Esophagus muscularis mucosa (tissue), 4 donors: ENCODE data around the gene GNG11.

Experiments used
- EP300 ChIP-seq: sonication (generic); formaldehyde crosslinking; IDR thresholded peaks from one replicate; pipeline ENCODE4 v1.6.1; 2017; ENCODE audit warnings: antibody characterized with exemption
- POLR2A ChIP-seq: fragments of 450-650 bp; IDR thresholded peaks from one replicate; pipeline ENCODE4 v1.6.1; 2017; ENCODE audit warnings: antibody characterized with exemption, moderate library complexity, mild to moderate bottlenecking, low read depth
- POLR2AphosphoS5 ChIP-seq, 2 donors: sonication (generic); formaldehyde crosslinking; IDR thresholded peaks; one replicate each; pipeline ENCODE4 v1.6.1; 2017; ENCODE audit warnings: antibody characterized with exemption in 2 of 2
- TF ChIP-seq, protein P1 (sequence below), 3 experiments: fragments of 200-600 bp in 2 of 3; fragments of 450-650 bp in 1 of 3; sonication (generic) in 2 of 3; IDR thresholded peaks; one replicate each; pipeline ENCODE4 v1.5.1; 2017 to 2019; ENCODE audit warnings: antibody characterized with exemption in 3 of 3, mild to moderate bottlenecking in 2 of 3, moderate library complexity in 1 of 3

DNA sequence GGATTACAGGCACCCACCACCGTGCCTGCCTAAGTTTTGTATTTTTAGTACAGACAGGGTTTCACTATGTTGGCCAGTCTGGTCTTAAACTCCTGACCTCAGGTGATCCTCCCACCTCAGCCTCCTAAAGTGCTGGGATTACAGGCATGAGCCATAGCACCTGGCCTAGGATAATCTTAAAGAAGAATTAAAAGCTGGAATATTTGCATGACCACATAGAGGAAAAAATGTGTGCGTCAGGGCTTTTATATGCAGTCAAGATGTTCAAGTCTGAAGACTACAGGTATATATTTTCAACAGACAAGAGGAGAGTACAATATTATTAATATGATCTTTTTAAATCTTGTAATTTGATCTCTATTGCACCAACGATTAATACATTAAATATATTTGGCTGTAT is 39.5 kb downstream of the GNG11 start:
- TF ChIP-seq POLR2A (no peak), POLR2AphosphoS5 (IDR thresholded peaks at IDR 0.05) (no peak), EP300 (no peak)
- TF ChIP-seq, protein P1, sequence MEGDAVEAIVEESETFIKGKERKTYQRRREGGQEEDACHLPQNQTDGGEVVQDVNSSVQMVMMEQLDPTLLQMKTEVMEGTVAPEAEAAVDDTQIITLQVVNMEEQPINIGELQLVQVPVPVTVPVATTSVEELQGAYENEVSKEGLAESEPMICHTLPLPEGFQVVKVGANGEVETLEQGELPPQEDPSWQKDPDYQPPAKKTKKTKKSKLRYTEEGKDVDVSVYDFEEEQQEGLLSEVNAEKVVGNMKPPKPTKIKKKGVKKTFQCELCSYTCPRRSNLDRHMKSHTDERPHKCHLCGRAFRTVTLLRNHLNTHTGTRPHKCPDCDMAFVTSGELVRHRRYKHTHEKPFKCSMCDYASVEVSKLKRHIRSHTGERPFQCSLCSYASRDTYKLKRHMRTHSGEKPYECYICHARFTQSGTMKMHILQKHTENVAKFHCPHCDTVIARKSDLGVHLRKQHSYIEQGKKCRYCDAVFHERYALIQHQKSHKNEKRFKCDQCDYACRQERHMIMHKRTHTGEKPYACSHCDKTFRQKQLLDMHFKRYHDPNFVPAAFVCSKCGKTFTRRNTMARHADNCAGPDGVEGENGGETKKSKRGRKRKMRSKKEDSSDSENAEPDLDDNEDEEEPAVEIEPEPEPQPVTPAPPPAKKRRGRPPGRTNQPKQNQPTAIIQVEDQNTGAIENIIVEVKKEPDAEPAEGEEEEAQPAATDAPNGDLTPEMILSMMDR (IDR thresholded peaks at IDR 0.05) = no peak
